Occipital lobe (tissue), 2 donors: ENCODE data around the gene TBX5. TPM values are rescaled to one million over a fixed set of nuclear protein-coding genes. Genes with fewer than 3 reads are reported as not detected.

Source experiments
- DNase-seq: peaks from one replicate; lab custom pipeline; 2025; lab: John Stamatoyannopoulos, UW
- total RNA-seq: library from RNA; depleted of rRNA; stranded (reverse); fragments of >200 nt; gene quantifications from one replicate; pipeline ENCODE4 v1.2.3, GENCODE V29; 2014

Gene TBX5
- total RNA-seq, 1 donor from 2014 or later, result not detected

DNA sequence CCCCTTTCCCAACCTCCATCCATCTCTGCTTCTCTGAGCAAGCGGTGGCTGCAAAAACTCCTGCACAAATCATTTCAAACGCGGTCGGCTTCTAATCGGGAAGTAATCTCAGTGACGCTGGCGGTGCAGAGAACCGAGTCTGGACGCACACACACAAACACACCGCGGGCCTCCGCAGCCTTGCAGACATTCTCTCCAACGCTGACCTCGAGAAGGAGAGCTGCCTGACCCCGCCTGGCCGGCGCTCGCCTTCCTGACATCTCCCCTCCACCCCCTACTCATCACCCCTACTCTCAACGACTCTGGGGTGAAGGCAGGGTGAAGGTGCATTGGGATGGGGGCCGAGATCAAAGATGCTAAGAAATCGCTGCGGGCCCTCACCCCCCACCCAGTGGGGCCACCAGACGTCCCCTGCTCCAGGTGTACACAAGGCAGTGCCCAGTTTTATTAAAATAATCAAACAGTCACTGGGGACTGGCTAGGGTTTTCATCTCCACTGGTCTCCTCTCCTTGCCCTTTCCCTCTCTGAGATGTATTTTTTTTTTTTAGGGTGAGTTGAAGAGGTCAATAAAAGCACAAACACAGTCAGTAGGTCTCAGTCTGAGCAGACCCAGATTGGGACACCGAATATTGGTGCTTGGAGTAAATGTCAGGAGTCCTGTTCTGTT is 506 bp upstream of the TBX5 start:
- DNase-seq, result no peak

DNA sequence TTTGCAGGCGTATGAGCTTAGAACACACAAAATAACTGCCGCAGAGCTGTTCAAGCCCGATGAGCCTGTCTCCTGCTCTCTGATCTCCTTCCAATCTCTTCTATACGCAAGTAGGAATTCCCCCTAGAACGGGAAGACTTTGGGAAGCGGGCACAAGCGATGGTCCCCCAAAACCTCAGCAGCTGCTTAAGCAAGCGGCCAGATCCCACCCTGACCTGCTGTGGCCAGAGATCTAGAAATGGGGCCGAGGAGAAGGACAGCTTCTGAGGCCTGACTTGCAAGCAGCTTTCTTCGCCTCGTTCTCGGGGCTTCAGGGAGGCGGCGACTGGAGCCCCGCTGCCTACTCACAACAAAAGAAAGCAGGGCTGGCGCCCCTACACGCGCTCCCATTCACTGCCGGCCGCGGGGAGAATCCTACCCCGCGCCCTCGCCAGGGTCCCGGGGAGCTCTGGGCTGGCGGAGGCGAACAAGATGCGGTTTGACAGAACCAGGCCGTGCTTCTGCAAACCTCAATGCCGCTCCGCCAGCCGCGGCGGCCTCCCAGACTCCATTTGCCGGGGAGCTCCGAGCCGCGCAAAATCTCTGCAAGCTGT is 922 bp downstream of the TBX5 start:
- no peak for DNase-seq

DNA sequence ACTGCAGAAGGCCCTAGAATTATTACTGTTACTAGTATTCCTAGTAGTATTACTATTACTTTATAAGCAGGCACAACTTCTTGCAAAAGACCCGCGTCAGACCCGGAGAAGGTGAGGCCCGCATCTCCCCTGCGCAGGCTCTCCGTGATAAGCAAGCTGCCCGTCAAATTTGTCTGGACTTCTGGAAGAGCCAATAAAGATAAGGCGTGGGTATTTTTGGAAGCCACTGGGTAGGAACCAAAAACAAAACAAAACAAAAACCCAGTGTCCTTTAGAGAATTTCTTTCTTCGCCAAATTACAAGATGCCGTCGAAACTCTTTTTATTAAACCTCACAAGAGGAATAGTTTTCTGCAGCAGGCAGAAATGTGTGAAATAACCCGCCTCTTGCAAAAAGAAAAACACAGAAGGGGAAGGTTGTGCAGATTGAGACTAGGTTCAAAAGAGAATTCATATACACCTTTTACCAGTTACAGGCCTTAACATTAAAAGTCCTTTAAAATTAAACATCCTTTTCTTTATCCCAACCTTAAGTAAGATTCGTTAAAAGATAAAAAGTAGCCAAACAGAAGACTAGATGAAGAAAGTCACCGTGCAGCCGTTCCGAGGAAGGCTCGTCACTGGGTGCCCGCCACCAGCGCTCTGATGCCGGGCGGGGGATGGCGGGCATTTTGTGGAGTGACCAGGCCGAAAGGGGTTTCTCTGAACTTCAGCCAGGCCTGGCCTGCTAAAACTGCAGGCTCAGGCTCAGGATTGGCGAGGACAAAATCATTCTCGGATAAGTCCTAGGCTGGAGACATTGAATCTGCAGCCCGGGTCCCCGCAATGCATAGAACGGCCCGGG is 1.6 kb downstream of the TBX5 start:
- no peak for DNase-seq

DNA sequence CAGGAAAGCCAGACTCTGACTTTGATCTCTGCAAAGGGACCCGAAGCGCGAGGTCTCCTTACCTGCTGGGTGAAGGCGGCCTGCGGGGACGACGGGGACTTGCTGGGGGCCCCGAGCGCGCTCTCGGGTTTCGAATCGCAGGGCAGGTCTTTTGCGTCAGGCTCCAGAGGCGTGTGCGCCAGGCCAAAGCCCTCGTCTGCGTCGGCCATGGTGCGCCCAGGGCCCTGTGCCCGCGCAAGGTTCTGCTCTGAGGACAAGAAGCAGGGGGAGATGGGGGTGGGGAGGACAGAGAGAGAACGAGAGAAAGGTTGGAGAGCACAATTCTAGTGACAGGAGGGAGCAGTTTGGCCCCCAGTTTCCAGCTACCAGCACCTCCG is 2.3 kb downstream of the TBX5 start:
- DNase-seq, result no peak

DNA sequence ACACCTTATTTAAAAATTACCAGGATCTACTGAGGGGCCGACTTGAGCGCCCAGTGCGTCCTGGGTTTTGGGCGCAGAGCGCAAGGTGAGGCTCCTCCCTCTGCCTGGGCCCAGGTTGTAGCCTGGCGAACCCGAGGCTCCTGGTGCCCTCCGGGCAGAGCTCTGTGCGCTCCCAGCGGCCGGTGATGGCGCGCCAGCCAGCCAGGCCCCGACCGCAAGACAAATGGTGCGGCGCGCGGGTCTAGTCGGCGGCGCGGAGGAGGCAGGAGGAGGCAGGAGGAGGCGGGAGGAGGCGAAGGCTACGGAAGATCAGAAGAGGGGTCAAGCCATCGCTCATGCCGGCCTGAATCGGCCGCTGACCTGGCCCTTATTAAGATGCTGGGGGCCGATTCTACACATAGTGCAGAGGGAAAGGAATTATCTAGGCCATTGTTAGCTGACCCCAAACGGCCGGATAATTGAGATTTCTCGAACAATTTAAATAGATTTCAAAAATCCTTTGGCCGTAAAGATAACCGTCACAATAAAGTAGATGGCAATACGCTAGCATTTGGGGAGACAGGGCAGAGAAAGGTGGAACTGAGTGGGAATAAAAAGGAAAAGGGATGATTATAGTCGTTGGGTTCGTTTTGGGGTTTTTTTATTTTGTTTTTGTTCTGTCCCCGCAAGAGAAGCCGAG is 2.8 kb downstream of the TBX5 start:
- no peak for DNase-seq

DNA sequence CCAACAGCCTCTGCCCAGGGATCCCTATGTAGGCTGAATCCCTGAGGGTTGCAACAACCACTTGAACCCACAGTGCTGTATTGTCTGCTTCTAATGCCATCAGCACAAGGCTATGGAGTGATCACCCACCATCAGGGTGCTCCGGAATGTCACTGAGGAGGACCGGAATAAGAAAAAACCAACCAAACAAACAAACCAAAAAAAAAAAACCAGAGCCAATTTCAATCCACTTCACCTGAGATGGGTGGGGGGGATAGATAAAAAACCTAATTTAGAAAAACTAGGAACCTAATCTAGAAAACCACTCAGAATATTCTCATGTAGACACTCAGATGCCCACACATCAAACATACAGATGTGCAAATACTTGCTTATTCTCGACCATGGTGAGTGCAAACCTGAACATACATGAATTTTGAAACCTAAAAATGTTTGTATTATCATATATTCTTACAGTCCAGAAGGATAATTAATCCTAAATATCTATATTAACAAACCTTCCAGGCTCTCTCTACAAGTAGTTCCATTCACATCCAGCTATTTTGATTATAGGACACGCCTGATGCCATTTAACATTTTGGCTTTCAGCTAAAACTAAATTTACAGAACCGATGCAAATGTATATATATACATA is 3.7 kb downstream of the TBX5 start:
- no peak for DNase-seq

DNA sequence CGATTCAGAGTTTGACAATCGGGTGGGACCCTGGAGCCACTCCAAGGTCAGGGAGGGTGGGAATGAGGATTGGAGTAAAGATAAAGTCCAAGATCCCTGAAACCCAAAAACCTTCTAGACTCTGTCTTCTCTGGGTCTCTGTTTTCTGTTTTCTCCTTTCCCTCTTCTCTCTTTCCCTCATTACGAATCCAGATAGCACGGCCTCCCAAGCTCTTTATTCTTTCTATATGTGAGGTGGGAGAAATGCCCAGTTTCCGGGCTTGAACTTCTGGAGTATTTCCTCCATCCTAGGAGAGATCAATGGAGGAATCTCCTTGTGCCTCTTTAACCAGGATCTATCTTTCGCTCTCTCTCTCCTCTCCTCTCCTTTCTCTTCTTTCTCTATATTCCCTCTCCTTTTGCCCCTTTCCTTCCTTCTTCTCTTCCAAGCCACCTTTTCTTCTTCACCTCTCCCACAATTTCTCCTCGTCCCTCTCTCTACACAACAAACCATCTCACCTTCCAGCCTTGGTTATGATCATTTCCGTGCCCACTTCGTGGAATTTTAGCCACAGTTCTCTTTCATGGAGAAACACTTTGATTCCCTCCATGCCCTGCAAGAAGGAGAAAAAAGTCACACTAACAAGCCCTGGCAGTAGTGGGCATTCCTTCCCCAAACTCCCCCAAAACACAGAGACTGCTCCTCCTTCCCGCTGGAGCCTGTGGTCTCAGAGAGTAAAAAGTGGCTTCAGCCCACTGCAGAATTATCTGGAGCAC is 4.4 kb downstream of the TBX5 start:
- no peak for DNase-seq

DNA sequence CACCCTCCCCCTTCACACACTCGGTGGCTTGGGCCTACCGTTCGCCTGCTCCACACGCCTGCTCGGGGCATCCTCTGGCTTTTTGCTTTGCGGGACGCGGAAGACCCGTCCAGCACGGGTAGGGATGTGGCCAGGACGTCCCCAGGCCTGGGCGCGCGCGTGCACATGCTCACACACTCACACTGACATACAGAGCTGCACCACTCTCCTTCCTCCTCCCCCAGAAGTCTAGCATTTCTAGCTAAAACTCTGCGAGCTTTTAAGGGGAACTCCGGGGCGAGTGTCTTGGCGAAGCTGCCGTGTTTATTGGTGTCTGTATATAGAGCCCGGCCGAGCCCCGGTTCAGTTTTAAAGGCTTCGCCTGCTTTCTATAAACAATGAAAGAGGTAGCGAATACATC is 5.0 kb downstream of the TBX5 start:
- DNase-seq, result no peak

DNA sequence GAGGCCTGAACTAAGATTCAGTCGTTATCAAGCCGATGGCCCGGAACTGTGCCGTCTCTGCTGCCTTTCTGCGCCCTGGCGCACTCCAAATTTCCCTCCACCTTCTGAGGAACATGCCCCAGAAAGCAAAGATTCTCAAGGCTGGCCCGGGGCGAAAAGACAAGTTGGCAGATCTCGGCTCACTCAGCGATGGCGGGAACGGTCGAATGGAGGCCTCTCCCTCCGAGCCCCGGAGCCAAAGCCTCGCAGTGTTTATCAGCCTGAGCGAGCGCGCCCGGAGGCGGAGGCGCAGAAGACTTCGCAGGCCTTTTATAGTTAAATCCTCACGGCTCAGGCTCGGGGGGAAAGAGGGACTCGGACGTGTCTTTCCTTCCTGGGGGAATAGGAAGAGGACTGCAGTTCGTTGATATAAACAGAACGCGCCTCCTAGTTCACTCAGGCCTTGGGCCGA is 5.6 kb downstream of the TBX5 start:
- DNase-seq, result no peak

DNA sequence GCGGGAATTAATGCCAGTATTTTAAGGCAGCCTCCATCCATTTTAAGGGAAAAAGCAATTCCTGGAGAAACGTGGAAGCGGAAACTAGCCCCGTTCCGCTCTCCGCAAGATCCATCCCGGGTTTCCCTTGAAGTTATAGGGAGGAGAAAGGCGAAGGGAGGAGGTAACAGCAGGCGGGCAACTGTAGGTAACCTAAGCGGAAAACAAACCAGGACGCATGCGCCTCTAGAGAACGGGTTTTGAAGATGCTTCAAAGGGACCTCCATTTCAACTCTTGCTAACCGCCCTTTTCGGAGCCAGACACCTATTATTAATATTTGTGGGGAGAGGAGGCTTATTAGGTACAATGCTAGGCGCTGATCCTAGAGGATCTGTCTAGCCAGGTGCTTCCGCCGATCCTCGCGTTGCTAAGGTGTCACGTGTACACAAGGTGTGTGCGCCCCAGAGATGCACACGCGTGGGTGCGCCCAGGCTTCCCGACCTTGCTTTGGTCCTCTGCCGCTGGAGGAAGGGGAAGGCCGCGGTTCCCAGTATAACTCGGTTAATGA is 6.2 kb downstream of the TBX5 start:
- no peak for DNase-seq

DNA sequence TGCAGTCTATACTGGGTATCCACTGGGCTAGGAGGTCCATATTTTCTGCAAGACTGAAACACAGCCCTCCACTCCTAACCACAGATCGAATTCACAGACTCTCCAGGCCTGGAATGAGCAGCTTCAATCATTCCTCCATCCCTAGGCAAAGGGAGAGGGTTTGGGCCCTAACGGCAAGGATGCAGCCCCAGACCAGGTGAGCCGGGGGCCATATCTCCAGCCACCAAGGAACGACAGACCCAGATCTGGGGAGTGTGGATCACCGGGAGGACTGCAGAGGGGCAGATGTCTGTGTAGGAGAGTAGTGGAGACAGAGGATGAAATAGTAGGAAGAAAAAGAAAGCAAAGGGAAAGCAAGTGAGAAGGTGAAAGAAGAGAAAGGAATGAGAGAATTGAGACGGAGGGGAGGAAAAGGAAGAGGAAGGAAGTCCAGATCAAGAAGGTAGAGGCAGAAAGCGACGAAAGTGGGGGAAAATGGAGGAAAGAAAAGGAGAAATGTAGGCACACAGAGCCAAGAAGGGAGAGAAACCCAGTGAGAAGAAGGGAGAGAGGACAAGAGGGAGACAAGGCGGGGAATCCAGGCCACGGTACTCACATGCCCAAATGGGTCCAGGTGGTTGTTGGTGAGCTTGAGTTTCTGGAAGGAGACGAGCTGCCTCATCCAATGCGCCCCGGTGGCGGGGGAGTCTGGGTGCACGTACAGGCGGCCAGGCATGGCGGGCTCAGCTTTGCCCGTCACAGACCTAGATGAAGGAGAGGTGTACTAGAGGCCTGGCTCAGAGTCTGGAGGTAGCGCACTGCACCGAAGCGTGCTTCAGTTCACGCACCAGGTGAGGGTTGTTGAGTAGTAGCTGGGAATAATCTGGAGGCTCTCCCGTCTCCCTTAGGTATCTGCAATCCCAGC is 7.7 kb downstream of the TBX5 start:
- no peak for DNase-seq

DNA sequence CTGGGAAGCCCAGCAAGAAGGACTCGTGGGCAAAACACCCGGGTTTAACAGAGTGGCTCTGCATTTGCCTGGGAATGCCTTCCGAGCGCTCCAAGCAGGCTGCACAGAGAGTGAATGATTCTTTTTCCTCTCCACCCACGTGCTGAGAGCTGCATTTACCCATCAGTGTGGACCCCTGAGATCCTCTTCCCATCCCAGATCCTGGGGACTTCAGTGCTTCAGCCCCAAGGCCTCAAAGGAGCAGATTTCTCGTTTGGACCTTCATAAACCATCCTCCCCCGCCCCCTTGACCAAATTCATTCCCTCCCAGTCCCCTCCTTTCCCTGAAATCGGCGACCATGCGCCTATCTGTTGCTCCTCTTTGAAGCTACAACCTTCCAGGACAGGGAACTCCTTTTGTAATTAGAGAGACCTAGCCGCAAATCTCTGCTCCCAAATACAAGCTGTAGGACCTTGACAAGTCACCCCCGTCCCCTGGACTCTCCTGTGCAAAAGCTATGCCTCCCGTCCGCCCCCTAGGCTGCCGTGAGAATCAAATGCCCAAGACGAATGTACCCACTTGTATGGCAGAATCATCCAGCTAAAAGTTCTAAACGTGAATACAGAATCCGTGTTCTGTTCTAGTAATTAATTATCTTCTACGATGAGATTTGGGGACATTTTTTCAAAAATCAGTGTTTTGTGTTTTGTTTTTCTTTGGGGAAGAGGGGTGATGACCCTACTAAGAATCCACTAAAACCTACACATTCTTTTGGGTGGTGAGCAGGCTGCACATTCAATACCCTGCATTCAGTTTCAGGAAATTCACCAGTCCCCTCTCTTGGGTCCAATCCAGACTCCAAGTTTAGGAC is 8.8 kb downstream of the TBX5 start:
- no peak for DNase-seq

DNA sequence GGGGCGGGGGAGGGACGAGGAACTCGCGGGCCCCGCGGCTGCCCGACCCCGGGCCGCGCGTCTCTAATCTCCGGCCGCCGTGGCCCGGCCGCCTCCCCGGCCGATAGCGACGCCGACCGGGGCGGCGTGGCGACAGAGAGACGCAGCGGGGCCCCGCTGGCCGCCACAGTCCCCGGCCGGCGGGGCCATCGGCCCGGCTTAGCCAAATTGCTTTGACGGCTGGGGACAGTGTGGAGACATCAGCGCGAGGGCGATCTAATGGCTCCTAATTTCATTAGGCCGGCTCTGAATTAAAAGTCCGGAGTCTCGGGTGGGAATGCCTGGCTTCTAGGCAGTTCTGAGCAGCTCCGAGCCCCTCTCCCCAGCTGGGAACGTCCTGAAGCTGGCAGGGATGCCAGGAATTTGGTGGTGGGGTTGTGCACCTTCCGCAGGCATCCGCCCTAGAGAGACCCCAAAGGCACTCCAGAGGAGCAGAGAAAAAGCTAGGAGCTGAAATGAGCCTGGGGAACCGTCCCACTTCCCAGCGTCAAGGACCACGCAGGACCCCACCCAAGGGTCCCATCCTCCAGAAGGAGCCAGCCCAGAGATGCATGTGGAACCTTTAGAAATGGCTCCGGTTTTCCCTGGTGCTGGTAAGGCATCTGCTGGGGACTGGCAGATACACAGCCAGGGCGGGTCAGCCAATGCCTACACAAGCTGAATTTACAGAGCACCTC is 9.6 kb downstream of the TBX5 start:
- DNase-seq, result no peak

DNA sequence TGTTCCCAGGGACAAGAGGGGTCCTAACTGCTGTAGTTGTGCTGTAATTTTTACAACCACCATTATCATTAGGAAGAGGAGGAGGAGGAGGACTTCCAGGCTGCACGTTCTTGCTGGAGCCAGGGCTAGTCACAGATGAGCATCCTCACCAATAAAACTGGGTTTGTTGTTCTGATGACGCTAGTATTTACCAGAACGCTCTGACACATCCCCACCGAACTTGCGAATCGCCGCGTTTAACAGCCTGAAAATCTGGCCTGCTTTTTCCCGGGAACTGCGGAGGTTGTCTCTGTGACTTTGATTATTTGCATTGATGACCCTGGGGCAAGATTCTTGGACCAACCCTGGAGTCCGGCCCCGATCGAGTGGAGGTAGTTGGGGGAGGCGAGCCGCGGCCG is 10.2 kb downstream of the TBX5 start:
- DNase-seq, result no peak

DNA sequence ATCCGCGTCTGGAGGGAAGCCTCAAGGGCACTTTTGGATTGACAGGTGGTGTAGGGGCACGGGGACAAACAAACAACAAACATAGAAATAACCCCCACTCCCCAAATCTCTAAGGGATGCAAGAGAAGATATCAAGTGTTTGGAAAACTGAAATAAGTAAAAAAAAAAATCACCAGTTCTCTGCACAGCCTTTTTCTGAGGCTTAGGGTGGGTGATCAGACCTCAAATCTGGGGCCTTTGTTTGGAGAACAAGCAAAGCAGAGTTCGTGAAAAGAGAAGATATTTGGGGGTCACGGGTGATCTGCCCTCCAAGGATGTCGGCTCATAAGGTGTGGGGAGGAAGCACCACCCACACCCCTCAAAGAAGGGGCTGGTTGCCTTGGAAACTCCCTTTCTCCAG is 10.7 kb downstream of the TBX5 start:
- DNase-seq, result no peak

DNA sequence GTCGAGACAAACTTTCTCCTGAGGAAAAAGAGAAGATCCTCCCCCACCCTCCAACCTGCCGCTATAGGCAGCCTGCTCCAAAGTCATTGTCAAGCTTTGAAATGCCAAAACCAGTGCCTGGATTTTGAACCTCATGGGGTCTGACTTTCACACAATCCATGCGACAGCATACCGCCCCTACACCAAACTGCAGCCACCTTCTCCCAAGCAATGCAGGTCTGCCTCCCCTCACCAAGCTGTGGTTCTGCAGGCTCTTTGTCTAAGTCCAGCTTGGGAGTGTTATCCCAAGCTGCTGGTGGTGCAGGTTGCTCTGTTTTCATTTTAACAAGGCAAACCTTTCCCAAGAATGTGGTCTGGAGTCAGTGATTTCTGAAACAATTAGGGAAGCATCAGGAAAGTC is 12.4 kb downstream of the TBX5 start:
- DNase-seq, result no peak

DNA sequence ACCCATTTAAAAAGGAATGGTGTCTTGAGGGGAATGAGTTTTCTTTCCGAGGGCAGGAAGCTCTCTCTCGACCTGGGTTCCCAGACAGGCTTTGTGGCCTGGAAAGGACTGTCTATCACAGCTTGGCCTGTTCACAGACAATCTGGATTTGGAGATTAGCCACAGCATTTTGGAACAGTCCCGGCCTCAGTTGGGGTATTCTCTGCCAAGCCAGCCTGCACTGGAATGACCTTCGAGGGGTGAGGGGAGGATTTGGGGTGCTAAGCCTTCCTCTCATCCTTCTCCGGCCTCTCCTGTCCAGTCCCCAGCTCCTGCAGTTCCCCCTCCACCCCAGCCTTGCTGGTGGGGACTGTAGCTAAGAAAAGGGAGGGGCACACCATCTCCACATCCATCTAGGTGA is 13.0 kb downstream of the TBX5 start:
- DNase-seq, result no peak

DNA sequence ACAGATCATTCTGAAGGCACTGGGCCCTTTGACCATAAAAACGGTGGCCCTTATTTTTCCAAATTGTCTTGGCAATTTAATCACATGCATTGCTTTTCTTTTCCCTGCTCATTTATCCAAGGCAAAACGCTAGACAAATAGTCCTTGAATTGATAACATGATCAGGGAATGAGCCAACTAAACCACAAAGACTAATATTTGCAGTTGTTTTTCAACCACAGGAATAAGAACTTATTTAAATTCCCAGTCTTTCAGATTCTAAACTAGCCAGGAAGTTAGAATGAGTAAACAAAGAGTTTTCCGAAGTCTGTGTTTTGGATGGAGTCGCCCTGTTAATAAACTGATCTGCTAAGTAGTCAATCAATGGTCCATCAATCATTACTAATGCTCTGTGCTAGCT is 14.9 kb downstream of the TBX5 start:
- no peak for DNase-seq
